Thyroid gland (tissue), 4 donors: ENCODE data around the gene ARF5.

ENCODE experiments used
- POLR2A ChIP-seq, 2 donors: fragments of 450-650 bp; IDR thresholded peaks; one replicate each; pipeline ENCODE4 v1.6.1; 2017; ENCODE audit warnings: antibody characterized with exemption in 2 of 2, mild to moderate bottlenecking in 2 of 2, moderate library complexity in 1 of 2
- TF ChIP-seq, protein P1 (sequence below), 6 experiments: fragments of 200-600 bp in 3 of 6; fragments of 450-650 bp in 3 of 6; sonication (generic) in 3 of 6; IDR thresholded peaks; one replicate each; pipeline ENCODE4 v1.5.1; 2016 to 2019; ENCODE audit warnings: antibody characterized with exemption in 6 of 6, mild to moderate bottlenecking in 2 of 6, inconsistent platforms in 1 of 6, moderate library complexity in 1 of 6

DNA sequence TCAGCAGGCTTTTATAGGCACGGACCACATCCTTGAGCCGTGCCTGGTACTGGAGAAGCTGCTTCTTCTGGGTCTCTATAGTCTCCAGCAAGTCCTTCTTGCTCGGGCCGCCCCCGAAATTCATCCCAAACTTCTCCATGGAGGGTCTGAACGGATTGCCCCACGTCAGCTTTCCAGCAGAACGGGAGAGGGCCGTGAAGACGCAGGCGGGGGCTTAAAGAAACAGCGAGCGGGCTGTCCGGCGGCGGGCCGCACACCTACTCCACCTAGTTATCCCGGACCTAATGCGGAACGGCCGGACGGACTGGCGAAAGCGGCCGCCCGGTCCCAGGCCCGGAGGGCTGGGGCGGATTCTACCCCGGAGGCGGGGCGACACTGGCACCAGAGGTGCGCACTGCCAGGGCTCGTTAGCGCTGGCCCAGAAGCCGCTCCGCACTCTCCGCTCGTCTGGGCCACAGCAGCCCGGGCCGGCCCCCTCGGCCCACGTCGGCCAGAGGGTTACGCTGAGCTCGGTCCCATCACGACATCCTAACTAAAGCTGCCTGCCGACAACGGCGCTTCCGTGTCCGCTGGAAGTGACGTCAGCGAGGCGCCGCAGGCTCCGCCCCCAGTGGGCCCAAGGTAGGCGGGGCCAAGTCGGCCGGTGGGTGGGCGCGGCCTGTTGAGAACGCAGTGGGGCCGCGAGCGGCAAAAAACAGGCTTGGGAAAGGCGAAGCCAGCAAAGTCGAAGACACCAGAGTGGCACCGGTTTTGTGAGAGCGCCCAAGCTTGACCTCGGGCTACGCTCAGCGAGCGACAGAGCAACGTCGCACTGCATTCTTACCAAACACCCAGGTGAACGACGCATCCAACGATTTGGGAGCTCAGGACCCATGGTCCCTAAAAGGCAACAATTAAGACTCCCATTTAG, 2.9 kb upstream of the ARF5 start, which contains the start of gene GCC1:
- TF ChIP-seq, protein P1, sequence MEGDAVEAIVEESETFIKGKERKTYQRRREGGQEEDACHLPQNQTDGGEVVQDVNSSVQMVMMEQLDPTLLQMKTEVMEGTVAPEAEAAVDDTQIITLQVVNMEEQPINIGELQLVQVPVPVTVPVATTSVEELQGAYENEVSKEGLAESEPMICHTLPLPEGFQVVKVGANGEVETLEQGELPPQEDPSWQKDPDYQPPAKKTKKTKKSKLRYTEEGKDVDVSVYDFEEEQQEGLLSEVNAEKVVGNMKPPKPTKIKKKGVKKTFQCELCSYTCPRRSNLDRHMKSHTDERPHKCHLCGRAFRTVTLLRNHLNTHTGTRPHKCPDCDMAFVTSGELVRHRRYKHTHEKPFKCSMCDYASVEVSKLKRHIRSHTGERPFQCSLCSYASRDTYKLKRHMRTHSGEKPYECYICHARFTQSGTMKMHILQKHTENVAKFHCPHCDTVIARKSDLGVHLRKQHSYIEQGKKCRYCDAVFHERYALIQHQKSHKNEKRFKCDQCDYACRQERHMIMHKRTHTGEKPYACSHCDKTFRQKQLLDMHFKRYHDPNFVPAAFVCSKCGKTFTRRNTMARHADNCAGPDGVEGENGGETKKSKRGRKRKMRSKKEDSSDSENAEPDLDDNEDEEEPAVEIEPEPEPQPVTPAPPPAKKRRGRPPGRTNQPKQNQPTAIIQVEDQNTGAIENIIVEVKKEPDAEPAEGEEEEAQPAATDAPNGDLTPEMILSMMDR (IDR thresholded peaks at IDR 0.05), result no peak
- TF ChIP-seq POLR2A (IDR thresholded peaks at IDR 0.05), result peak in 1 of 2 donors; percentile 93
